Loucy (cell line): ENCODE measurements around the gene HCAR1.

Source experiments
- H2AFZ ChIP-seq: fragments of 200-600 bp; sonication (generic); 2 replicates; pipeline ENCODE4 v1.6.0; 2016; ENCODE audit warnings: antibody characterized with exemption, mild to moderate bottlenecking, low read length, moderate library complexity
- H3F3A ChIP-seq: fragments of 200-600 bp; 2 replicates; pipeline ENCODE4 v1.6.0; 2016; ENCODE audit warnings: antibody characterized with exemption, low read depth, mild to moderate bottlenecking
- H3K27me3 ChIP-seq: fragments of 200-600 bp; sonication (generic); 2 replicates; pipeline ENCODE4 v1.6.1; 2014; ENCODE audit warnings: low read length, mild to moderate bottlenecking; ENCODE audit not compliant: insufficient read depth, poor library complexity, severe bottlenecking
- H3K36me3 ChIP-seq: fragments of 200-600 bp; sonication (generic); 2 replicates; pipeline ENCODE4 v1.6.1; 2016; ENCODE audit warnings: low read length; ENCODE audit not compliant: insufficient read depth
- H3K4me1 ChIP-seq: fragments of 200-600 bp; sonication (generic); 2 replicates; pipeline ENCODE4 v1.5.1; 2014; ENCODE audit warnings: low read length, mild to moderate bottlenecking; ENCODE audit not compliant: insufficient read depth, poor library complexity, severe bottlenecking
- H3K4me2 ChIP-seq: fragments of 200-600 bp; sonication (generic); 2 replicates; pipeline ENCODE4 v1.6.0; 2014; ENCODE audit warnings: antibody characterized with exemption, low read length, low read depth, mild to moderate bottlenecking; ENCODE audit not compliant: poor library complexity, severe bottlenecking
- H3K4me3 ChIP-seq: fragments of 200-600 bp; sonication (generic); 2 replicates; pipeline ENCODE4 v1.5.1; 2014; ENCODE audit warnings: low read length, mild to moderate bottlenecking, mixed read lengths; ENCODE audit not compliant: poor library complexity, severe bottlenecking
- H3K79me2 ChIP-seq: fragments of 200-600 bp; sonication (generic); 2 replicates; pipeline ENCODE4 v1.6.1; 2014; ENCODE audit warnings: low read length; ENCODE audit not compliant: insufficient read depth
- H3K9ac ChIP-seq: fragments of 200-600 bp; sonication (generic); 2 replicates; pipeline ENCODE4 v1.6.0; 2014; ENCODE audit warnings: mild to moderate bottlenecking, low read depth, low read length, moderate library complexity; ENCODE audit not compliant: poor library complexity, severe bottlenecking
- H3K9me2 ChIP-seq: fragments of 200-600 bp; sonication (generic); replicated peaks from 2 replicates; pipeline ENCODE4 v1.6.1; 2016; ENCODE audit warnings: low read depth, low read length, mixed read lengths
- H3K9me3 ChIP-seq: fragments of 200-600 bp; sonication (generic); 2 replicates; pipeline ENCODE4 v1.6.1; 2014; ENCODE audit warnings: mild to moderate bottlenecking, antibody characterized with exemption, low read length, low read depth; ENCODE audit not compliant: insufficient read depth
- H4K20me1 ChIP-seq: fragments of 200-600 bp; sonication (generic); 2 replicates; pipeline ENCODE4 v1.6.0; 2014; ENCODE audit warnings: antibody characterized with exemption, low read length, mild to moderate bottlenecking; ENCODE audit not compliant: insufficient read depth, poor library complexity, severe bottlenecking
- CTCF ChIP-seq: fragments of 200-600 bp; sonication (generic); conservative IDR thresholded peaks from 2 replicates; pipeline ENCODE4 v1.5.1; 2014; ENCODE audit warnings: mild to moderate bottlenecking, antibody characterized with exemption, low read length
- EZH2phosphoT487 ChIP-seq: fragments of 200-600 bp; IDR thresholded peaks from 2 replicates; pipeline ENCODE4 v1.6.1; 2018; ENCODE audit warnings: antibody characterized with exemption, mild to moderate bottlenecking, moderate library complexity, borderline replicate concordance

Gene HCAR1

DNA sequence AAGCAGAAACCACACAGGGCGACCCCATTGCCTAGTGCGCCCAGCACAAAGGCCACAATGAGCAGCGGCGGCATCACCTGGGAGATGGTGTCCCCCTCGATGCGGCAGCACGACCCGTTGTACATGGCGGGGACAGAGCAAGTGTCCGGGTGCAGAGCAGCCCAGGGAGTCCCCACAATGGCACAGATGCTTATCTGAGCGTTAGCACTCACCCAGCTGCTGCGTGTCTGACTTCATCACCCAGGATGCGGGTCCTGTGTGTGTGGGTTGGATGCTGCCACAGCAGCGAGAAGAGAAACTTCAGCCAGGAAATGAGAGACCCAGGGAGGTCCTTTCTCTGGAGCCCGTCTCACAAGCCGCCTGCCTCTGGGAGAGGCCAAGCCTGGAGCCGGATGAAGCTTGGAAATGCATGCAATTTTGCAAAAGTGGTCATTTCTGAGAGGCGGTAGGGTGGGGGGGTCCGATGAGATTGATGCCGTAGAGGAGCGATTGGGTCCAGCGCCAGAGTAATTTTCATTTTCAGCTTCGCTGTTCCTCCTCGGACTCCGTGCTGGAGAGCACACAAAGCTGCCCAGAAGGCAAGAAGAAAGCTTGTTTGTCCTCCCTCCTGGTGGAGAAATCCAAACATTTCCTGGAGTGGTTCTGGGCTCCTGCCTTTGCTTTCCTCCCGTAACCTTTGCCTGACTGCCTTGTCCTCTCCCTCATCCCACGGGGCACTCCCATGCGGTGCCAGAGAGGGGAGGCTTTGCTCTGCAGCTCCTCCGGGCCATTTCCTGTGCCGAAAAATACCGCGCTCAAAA is at the start of gene HCAR1:
Gene HCAR1, minus strand, starts transcription at position 630 of the 800 bp plus-strand sequence. Its CDS starts 505 bp downstream, at position 125.
- H3K9ac ChIP-seq, result no peak within 1 kb of the TSS
- peaks cover 5% of the 10 kb centered on the region for H3K4me1 ChIP-seq
- no peaks in the 10 kb centered on the region for H3F3A ChIP-seq
- H3K9me3 ChIP-seq, result no peaks in the 10 kb centered on the region
- no peak within 1 kb of the TSS for H3K4me2 ChIP-seq
- no peak within 1 kb of the TSS for H3K4me3 ChIP-seq
- H4K20me1 ChIP-seq, result no peaks in the 10 kb centered on the region
- H3K79me2 ChIP-seq, result no peaks in the 10 kb centered on the region
- no peaks in the 10 kb centered on the region for H3K36me3 ChIP-seq
- H2AFZ ChIP-seq, result no peak within 1 kb of the TSS
- TF ChIP-seq CTCF, result no peak
- no peak for TF ChIP-seq EZH2phosphoT487
- H3K27me3 ChIP-seq, result no peaks in the 10 kb centered on the region
- H3K9me2 ChIP-seq, result no peaks in the 10 kb centered on the region

DNA sequence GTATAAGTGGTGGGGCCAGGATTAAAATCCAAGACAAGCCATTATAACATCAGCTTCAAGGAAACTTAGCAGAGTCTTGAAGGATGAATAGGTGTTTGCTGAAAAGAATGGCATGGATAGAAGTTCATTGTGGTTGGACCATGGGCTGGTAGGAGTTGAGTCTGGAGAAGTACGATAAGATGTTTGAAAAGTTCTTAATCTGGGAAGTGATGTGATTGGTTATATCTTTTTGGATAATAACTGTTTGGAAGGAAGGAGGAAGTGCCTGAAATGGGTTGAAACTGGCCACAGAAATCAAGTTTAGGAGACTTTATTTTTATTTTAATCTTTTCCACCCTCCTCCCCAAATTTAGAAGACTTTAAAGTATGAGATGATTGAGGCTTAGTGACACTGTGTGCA is 26.9 kb upstream of the HCAR1 start:
- H3K4me1 ChIP-seq, result peaks cover 41% of the 10 kb centered on the region
- H3K4me3 ChIP-seq, result no peak overlapping the region
- H3K9me2 ChIP-seq, result no peaks in the 10 kb centered on the region
- no peaks in the 10 kb centered on the region for H3K9me3 ChIP-seq
- peak overlapping the region; percentile 38 for H3K4me2 ChIP-seq
- H3K36me3 ChIP-seq, result peaks cover 37% of the 10 kb centered on the region; the same call in 1 of the 2 replicates
- no peak overlapping the region for H3K9ac ChIP-seq
- no peaks in the 10 kb centered on the region for H3F3A ChIP-seq
- H2AFZ ChIP-seq, result no peak overlapping the region
- H4K20me1 ChIP-seq, result peaks cover 54% of the 10 kb centered on the region
- H3K27me3 ChIP-seq, result no peaks in the 10 kb centered on the region
- no peak for TF ChIP-seq EZH2phosphoT487
- no peak for TF ChIP-seq CTCF
- peaks cover 85% of the 10 kb centered on the region for H3K79me2 ChIP-seq

GRCh38 chr12:122754790-122755189 is 24.1 kb upstream of the HCAR1 start:
- Histone ChIP-seq H3K9me3 (no peaks in the 10 kb centered on the region), H3K79me2 (peaks cover 66% of the 10 kb centered on the region), H3K27me3 (no peaks in the 10 kb centered on the region), H3K36me3 (peaks cover 28% of the 10 kb centered on the region; the same call in 1 of the 2 replicates), H3K4me1 (peaks cover 34% of the 10 kb centered on the region), H4K20me1 (peaks cover 36% of the 10 kb centered on the region), H3F3A (no peaks in the 10 kb centered on the region), H3K4me3 (peak overlapping the region; percentile 6), H3K9me2 (no peaks in the 10 kb centered on the region), H3K9ac (peak overlapping the region; percentile 93), H2AFZ (no peak overlapping the region), H3K4me2 (peak overlapping the region; percentile 89)
- TF ChIP-seq CTCF (no peak), EZH2phosphoT487 (no peak)
